ENCODE data around the gene CERS1.

GRCh38 chr19:18859676-18860301 lies 36.2 kb downstream of the CERS1 start:
- TF ChIP-seq YY1 (IDR thresholded peaks at IDR 0.05; ENCODE audit: insufficient read depth, insufficient read length) (no peak), ZNF274 (IDR thresholded peaks at IDR 0.05; ENCODE audit: low read depth, low read length) (no peak), SUZ12 (IDR thresholded peaks at IDR 0.05; ENCODE audit: extremely low read depth, insufficient read depth, insufficient read length) (no peak)

Measured in NT2/D1 (cell line).